CD4-positive, alpha-beta T cell (primary cell): ENCODE results near the gene FABP1. TPM values are rescaled to one million over a fixed set of nuclear protein-coding genes. Genes with fewer than 3 reads are reported as not detected.

ENCODE experiments used
- ATAC-seq: fragments of 200-7000 bp; cut with Tn5 transposase; one replicate; pipeline ENCODE4 v1.10.0; 2022; ENCODE audit warnings: mild to moderate bottlenecking; ENCODE audit not compliant: poor library complexity
- CTCF ChIA-PET: fragments of 350-600 bp; sonication (Branson Sonifier 250); formaldehyde crosslinking; loops from one replicate; lab custom pipeline; 2021; ENCODE audit warnings: antibody characterized with exemption, inconsistent platforms; lab: Charles Lee
- POLR2A ChIA-PET: fragments of 350-600 bp; sonication (Branson Sonifier 250); formaldehyde crosslinking; loops from one replicate; lab custom pipeline; 2021; ENCODE audit warnings: antibody characterized with exemption, inconsistent platforms; lab: Charles Lee
- DNase-seq, 14 experiments: peaks; one replicate each; pipeline ENCODE4 v3.0.0-alpha.2; 2013 to 2020; ENCODE audit warnings: mixed read lengths in 2 of 14
- H3K27ac ChIP-seq, 2 donors: one replicate each; pipeline versions ENCODE4 v1.5.1 to v1.7.0; 2013; ENCODE audit warnings: low read length in 2 of 2, low read depth in 1 of 2, mild to moderate bottlenecking in 1 of 2
- H3K27me3 ChIP-seq, 2 experiments: 1 replicate in 1 of 2; 2 replicates in 1 of 2; pipeline versions ENCODE4 v1.6.1 to v1.7.0; 2013; ENCODE audit warnings: low read length in 2 of 2, control low read depth in 1 of 2, mild to moderate bottlenecking in 1 of 2, moderate library complexity in 1 of 2; ENCODE audit not compliant: insufficient read depth in 2 of 2, control insufficient read depth in 1 of 2
- H3K36me3 ChIP-seq: one replicate; pipeline ENCODE4 v1.6.1; 2013; ENCODE audit warnings: low read length, control low read depth; ENCODE audit not compliant: insufficient read depth
- H3K4me1 ChIP-seq: one replicate; pipeline ENCODE4 v1.6.1; 2013; ENCODE audit warnings: low read length, control low read depth; ENCODE audit not compliant: insufficient read depth
- H3K4me3 ChIP-seq: one replicate; pipeline ENCODE4 v1.5.1; 2013; ENCODE audit warnings: mild to moderate bottlenecking, low read length, moderate library complexity
- H3K9me3 ChIP-seq, 2 experiments: 1 replicate in 1 of 2; 2 replicates in 1 of 2; pipeline versions ENCODE4 v1.6.1 to v1.7.0; 2013; ENCODE audit warnings: low read length in 2 of 2, mild to moderate bottlenecking in 2 of 2, control low read depth in 1 of 2, moderate library complexity in 1 of 2; ENCODE audit not compliant: control insufficient read depth in 1 of 2, insufficient read depth in 1 of 2
- H3K27ac Mint-ChIP-seq: one replicate; pipeline ENCODE4 v1.8.0; 2020; ENCODE audit warnings: mixed read lengths
- H3K27me3 Mint-ChIP-seq: one replicate; pipeline ENCODE4 v1.8.0; 2021; ENCODE audit warnings: mixed read lengths
- H3K36me3 Mint-ChIP-seq: one replicate; pipeline ENCODE4 v1.8.0; 2021; ENCODE audit warnings: low read depth, mixed read lengths
- H3K4me1 Mint-ChIP-seq: one replicate; pipeline ENCODE4 v1.8.0; 2021; ENCODE audit warnings: low read depth, mixed read lengths
- H3K4me3 Mint-ChIP-seq: one replicate; pipeline ENCODE4 v1.8.0; 2020; ENCODE audit warnings: mild to moderate bottlenecking, mixed read lengths
- H3K9me3 Mint-ChIP-seq: one replicate; pipeline ENCODE4 v1.8.0; 2020; ENCODE audit warnings: mixed read lengths
- intact Hi-C, 2 experiments: fragments of 100-400 bp; cut with DNase I in 1 of 2; cut with micrococcal nuclease in 1 of 2; formaldehyde crosslinking; loops; one replicate each; pipeline versions ENCODE4 v1.15.1 to v1.9.0; 2023 to 2025; cut with DNase I, micrococcal nuclease
- total RNA-seq, 174 experiments: library from RNA in 2 of 174; stranded (reverse) in 2 of 174; gene quantifications; one replicate each; pipeline ENCODE4 v1.2.3 and lab custom pipeline; 2021 to 2026
- TF ChIP-seq, protein P1 (sequence below): fragments of 200-600 bp; IDR thresholded peaks from one replicate; pipeline ENCODE4 v1.8.0; 2022; ENCODE audit warnings: antibody characterized with exemption, mild to moderate bottlenecking

Gene FABP1
- total RNA-seq, 2 experiments from 2014 or later = not detected

DNA sequence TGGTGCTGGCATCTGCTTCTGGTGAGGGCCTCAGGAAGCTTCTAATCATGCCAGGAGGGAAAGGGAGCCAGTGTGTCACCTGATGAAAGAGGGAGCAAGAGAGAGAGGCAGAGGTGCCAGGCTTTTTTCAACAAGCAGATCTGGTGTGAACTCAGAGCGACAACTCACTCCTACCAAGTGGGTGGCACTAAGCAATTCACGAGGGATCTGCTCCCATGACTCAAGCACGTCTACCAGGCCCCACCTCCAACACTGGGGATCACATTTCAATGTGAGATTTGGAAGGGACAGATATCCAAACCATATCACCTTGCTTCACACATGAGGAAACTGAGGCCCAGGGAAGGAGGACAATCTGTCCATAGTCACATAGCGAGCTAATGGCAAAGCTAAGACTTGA, 19.1 kb downstream of the FABP1 start:
- H3K4me3 Mint-ChIP-seq = no peak overlapping the region
- no peaks in the 10 kb centered on the region for H3K4me1 Mint-ChIP-seq
- TF ChIP-seq, protein P1, sequence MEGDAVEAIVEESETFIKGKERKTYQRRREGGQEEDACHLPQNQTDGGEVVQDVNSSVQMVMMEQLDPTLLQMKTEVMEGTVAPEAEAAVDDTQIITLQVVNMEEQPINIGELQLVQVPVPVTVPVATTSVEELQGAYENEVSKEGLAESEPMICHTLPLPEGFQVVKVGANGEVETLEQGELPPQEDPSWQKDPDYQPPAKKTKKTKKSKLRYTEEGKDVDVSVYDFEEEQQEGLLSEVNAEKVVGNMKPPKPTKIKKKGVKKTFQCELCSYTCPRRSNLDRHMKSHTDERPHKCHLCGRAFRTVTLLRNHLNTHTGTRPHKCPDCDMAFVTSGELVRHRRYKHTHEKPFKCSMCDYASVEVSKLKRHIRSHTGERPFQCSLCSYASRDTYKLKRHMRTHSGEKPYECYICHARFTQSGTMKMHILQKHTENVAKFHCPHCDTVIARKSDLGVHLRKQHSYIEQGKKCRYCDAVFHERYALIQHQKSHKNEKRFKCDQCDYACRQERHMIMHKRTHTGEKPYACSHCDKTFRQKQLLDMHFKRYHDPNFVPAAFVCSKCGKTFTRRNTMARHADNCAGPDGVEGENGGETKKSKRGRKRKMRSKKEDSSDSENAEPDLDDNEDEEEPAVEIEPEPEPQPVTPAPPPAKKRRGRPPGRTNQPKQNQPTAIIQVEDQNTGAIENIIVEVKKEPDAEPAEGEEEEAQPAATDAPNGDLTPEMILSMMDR = no peak
- Histone ChIP-seq H3K4me1 (no peaks in the 10 kb centered on the region), H3K4me3 (no peak overlapping the region), H3K9me3 (peaks cover 0 to 8% of the 10 kb centered on the region in 2 experiments), H3K27ac (no peak overlapping the region), H3K36me3 (no peaks in the 10 kb centered on the region), H3K27me3 (no peaks in the 10 kb centered on the region)
- no peaks in the 10 kb centered on the region for H3K9me3 Mint-ChIP-seq
- intact Hi-C loops = no loop called here
- H3K27me3 Mint-ChIP-seq = peaks cover 4% of the 10 kb centered on the region
- no peaks in the 10 kb centered on the region for H3K36me3 Mint-ChIP-seq
- ChIA-PET CTCF (no interaction called here), POLR2A (no interaction called here)
- ATAC-seq (no peak), DNase-seq (no peak)
- no peak overlapping the region for H3K27ac Mint-ChIP-seq

DNA sequence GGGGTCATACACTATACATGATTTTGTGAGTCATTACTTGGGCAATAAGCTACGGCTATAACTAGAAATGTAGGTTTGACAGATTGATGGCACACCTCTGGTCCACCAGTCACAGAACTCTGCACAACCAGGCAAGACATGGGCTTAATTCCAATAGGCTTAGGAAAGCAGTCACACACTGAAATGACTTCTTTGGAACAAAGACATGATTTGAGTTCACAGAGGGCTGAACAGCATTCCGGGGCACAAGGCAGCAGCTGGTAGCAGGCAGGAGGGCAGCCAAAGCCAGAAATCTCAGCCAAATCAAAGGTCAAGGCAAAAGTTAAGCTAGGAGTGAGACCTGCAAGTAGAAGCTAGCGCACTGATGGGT, 27.4 kb downstream of the FABP1 start:
- Mint-ChIP-seq H3K36me3 (no peaks in the 10 kb centered on the region), H3K27ac (no peak overlapping the region), H3K9me3 (no peaks in the 10 kb centered on the region), H3K4me3 (no peak overlapping the region), H3K4me1 (no peaks in the 10 kb centered on the region), H3K27me3 (no peaks in the 10 kb centered on the region)
- H3K36me3 ChIP-seq = no peaks in the 10 kb centered on the region
- H3K9me3 ChIP-seq = no peaks in the 10 kb centered on the region
- no peak for ATAC-seq
- no peak for DNase-seq
- H3K4me3 ChIP-seq = no peak overlapping the region
- no peaks in the 10 kb centered on the region for H3K4me1 ChIP-seq
- ChIA-PET CTCF (no interaction called here), POLR2A (no interaction called here)
- no peak overlapping the region for H3K27ac ChIP-seq
- no peaks in the 10 kb centered on the region for H3K27me3 ChIP-seq
- intact Hi-C loops = no loop called here
- TF ChIP-seq, protein P1 = no peak

DNA sequence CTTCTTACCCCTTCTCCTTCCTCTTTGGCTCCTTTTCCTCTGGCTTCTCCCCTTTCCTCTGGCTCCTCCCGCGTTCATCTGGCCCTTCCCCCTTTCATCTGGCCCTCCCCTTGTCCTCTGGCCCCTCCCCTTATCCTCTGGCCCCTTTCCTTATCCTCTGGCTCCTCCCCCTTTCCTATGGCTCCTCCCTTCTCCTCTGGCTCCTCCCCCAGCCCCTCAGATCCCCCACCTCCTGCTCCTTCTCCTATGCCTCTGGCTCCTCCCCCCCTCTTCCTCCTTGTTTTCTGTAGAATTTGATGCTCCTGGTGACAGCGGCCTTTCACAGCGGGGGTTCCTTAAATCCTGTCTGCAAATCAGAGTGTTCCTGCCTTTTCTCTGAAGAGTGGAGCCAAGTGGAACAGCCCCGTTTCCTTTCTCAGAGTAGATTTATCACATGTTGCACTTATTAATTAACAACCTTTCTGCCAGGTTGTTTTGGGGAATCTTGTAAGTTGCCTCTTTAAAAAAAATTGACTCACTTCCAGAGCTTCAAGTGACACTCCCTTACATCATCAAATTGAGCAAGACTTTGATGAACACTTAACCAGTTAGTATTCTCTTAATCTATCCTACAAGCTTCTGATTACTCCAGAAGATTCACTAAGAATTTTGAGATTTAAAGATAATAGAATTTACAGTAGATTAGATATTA, 27.9 kb downstream of the FABP1 start:
- no peaks in the 10 kb centered on the region for H3K27me3 ChIP-seq
- CTCF ChIA-PET = no interaction called here
- intact Hi-C loops = no loop called here
- no peaks in the 10 kb centered on the region for H3K4me1 Mint-ChIP-seq
- no peak for ATAC-seq
- no peak overlapping the region for H3K4me3 Mint-ChIP-seq
- H3K27me3 Mint-ChIP-seq = no peaks in the 10 kb centered on the region
- no peak for DNase-seq
- H3K36me3 Mint-ChIP-seq = no peaks in the 10 kb centered on the region
- no peaks in the 10 kb centered on the region for H3K9me3 ChIP-seq
- no peak overlapping the region for H3K4me3 ChIP-seq
- H3K36me3 ChIP-seq = no peaks in the 10 kb centered on the region
- no peaks in the 10 kb centered on the region for H3K4me1 ChIP-seq
- no peak overlapping the region for H3K27ac Mint-ChIP-seq
- H3K9me3 Mint-ChIP-seq = no peaks in the 10 kb centered on the region
- no peak overlapping the region for H3K27ac ChIP-seq
- TF ChIP-seq, protein P1 = no peak
- POLR2A ChIA-PET = no interaction called here
